CD4-positive, alpha-beta T cell treated with Interleukin-17A for 4 hours (primary cell): ENCODE results near the gene MCM9.
"Not testable (repeated sequence)": the region's sequence is repeated elsewhere in the genome, so short reads cannot be mapped to it uniquely, and the experiment has no call there.

ENCODE experiments used
- DNase-seq: peaks from one replicate; pipeline ENCODE4 v3.0.0-alpha.2; 2020; ENCODE audit warnings: mixed read lengths

MCM9 gene

DNA sequence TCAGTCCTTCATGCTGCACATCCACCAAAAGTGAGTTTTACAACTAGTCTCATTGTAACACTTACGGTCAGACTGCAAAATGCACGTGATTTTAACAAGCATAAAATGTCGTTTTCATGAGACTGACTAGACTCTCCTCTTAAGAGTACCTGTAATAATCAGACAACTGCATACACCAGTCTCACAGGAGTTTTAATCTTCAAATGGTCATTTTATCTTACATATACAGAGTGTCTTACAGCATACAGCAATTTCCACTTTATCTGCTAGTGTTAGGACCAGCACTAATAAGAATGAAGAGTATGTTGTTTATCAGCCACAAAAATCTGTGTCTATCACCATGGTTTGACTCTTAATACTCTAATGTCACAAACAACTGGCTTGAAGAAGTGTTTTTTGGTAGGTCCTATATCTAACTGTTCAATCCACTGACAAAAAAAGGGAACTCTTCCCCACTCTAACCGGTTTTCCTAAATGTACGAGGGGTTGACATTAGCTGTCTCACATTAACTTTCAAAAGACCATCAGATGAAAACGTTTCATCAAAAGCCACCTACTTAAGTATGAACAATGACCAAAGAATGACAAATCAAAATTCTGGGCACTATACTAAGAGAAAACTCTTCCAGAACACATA is 42.5 kb downstream of the MCM9 start:
- DNase-seq: no peak

DNA sequence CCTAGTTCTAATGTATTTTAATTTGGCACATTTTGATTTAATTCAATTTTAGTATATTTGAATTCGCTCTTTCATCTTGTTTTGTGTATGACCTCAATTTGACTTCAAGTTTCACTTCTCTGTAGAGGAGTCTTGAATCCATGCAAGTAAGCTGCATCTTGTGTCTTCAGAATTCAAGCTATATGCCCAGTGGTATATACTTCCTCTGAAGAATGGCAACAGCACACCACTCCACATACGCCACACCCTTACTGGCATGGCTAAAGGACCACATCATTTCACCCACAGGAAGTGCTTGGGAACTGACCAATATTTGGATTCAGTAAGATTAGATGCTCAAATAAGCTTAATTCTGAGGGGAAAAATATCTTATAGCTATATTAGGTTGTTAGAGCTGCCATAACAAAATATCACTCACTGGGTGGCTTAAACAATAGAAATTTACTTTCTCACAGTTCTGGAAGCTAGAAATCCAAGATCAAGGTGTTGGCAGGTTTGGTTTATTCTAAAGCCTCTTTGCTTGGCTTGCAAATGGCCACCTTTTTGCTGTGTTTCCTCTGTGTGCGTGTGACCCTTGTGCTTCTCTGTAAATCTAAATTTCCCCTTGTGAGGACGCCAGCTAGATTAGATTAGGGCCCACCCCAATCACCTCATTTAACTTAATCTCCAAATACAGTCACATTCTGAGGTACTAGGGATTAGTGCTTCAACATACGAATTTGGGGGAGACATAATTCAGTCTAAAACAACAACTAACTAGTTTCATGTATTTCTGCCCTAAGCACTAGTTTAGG is 43.8 kb downstream of the MCM9 start:
- DNase-seq: peak; percentile 18

DNA sequence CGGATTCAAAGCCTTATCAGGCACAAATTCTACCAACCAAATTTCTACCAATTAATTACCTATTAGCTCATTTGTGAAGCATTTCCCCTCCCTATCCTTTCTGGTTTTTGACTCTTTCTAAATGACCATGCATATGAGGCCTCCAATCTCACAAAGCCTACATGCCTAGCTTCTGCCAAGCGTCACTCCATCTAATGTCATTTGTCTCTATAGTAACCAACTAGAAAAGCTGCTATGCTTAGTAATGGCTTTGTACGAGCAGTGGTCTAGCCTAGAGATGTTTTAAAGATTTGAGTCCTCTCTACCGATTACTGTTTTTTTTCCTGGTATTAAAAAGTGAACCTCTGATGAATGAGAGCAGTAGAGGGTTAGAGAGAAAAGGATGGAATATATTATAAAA is 45.8 kb downstream of the MCM9 start:
- no peak for DNase-seq

DNA sequence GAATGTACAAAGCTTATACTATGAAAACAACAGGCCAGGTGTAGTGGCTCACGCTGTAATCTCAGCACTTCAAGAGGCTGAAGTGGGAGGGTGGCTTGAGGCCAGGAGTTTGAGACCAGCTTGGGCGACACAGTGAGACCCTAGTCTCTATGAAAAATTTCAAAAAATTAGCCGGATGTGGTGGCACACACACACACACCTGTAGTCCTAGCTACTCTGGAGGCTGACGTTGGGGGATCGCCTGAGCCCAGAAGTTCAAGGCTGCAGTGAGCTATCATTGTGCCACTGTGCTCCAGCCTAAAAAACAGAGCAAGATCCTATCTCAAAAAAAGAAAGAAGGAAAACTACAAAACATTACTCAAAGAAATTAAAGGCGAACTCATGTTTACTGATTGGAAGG is 48.3 kb downstream of the MCM9 start:
- no peak for DNase-seq

DNA sequence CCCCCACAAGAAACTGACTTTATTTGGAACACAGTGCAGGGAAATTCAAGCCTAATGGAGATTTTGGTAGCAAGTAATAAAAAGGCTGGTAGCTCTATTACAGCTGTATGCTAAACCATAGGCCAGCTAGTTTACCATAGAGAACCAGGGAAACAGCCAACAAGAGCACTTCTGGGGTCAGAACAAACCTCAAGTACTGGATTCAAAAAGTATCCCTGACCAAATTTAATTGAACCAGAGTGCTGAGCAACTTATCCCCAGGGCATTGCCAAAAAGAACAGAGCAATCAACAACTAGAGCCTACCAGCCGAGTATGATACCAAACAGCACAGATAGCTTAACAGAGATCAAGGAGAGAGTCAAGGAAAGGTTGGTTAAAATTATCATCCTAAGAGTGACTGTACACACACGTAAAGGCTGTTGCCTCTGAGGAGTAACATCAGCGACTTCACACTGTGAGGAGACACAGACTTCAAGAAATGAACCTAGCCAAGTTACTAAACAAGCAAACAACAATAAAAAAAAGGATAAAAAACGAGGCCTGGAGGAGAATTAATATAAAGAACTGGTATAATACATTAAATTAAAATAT is 52.5 kb downstream of the MCM9 start:
- no peak for DNase-seq

DNA sequence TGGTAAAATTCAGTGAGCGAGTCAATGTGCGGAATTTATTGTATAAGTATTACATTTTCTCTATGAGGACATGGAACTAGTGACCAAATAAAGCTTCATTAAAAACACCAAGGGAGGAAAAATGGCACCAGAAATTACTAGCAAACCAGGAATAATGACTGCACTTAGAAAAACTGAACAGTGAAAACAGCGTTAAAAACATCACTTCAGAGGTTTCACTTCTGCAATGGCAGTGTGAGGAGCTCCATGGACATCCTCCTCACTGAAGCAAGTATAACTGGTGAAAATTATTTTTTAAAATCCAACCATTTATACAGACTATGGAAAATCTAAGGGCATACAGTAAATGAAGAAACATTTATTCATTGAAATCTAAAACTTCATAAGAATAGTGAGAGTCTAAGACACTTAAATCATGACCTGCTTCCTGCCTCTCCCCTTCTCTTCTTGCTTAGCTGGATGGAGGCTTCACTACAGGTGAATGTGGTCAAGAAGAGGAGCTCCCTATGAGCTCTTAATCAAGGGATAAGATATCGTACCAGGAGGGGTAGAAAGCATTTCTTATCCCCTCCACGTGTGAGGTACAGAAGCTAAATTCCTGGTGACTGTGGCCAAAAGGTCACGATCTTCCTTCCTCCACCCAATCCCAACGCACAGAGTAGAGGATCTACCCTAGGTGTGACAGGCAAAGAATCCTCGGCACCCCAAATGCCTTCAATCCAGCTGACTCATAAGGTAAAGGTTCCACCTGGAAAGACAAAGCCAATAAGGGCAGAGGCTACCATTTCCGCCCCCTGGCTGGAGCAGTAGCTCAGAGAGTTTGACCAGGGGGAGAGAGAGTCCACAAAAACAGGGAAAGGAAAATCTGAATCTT is 53.3 kb downstream of the MCM9 start:
- no peak for DNase-seq

DNA sequence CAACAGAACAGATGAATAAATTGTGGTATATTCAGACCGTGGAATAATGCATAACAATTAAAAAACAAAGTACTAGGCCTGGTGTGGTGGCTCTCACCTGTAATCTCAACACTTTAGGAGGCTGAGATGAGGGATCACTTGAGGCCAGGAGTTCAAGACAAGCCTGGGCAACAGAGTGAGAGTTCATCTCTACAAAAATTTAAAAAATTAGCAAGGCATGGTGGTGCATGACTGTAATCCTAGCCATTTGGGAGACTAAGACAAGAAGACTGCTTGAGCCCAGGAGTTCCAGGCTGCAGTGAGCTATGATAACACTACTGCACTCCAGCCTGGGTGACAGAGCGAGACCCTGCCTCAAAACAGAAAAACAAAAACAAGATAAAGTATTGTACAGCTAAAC is 57.2 kb downstream of the MCM9 start:
- DNase-seq: no peak

DNA sequence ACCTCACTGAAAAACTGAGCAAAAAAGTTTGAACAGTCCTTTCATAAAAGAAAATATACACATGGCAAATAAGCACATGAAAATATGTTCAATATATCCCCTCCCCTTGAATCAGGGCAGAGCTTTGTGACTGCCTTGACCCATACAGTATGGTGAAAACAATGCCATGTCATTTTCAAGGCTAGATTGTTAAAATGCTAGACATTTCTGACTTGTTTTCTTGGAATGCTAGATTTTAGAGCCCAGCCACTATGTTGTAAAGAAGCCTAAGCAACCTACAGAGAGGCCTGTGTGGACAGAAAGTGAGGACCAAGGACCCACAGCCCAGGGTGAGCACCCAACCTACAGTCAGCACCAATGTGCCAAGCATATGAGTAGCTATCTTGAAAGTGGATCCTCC is 58.1 kb downstream of the MCM9 start:
- no peak for DNase-seq

DNA sequence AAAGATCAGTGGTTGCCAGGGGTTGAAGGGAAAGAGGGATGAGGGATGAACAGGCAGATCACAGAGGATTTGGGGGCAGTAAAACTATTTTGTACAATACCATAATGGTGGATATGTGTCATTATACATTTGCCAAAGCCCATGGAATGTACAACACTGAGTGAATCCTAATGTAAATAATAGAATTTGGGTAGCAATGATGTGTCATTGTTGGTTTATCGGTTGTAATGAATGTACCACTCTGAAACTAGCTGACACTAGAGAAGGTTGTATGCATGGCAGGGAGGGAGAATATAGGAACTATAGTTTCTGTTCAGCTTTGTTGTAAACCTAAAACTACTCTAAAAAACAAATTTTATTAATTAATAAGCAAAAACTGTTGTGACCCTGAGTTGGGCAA is 58.8 kb downstream of the MCM9 start:
- DNase-seq: no peak

DNA sequence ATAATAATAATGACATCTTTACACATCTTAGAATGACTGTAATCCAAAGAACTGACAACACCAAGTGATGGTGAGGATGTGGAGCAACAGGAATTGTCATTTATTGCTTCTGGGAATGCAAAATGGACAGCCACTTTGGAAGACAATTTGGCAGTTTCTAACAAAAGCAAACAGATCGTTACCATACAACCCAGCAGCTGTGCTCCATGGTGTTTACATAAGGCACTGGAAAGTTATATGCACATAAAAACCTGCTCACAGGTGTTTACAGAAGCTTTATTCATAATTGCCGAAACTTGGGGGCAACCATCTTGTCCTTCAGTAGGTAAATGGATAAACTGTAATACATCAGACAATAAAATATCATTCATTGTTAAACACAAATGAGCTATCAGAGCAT is 59.3 kb downstream of the MCM9 start:
- no peak for DNase-seq

DNA sequence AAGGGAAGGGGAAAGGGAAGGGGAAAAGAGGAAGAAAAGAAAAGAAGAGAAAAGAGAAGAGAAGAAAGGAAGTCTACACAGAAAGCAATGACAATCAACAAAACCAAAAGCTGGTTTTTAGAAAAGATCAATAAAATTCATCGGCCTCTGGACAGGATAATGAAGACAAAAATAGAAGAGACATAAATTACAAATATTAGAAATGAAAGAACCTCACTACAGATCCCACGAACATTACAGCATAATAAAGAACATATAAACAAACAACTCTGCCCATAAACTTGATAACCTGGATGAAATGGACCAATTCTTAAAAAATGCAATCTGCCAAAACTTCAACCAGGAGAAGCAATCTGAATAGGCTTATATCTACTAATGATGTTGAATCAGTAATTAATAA is 61.7 kb downstream of the MCM9 start:
- DNase-seq: no peak

DNA sequence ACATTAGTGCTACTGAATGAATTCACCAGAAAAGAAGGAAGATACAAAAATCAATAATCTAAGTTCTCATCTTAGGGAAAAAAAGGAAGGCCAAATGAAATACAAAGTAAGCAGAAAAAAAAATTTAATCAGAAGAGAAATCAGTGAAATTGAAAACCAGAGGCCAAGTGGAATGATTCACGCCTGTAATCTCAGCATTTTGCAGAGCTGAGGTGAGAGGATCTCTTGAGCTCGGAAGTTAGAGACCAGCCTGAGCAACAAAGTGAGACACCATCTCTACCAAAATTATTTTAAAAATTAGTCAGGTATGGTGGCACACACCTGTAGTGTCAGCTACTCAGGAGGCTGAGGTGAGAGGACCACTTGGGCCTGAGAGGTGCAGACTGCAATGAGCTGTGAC is 62.2 kb downstream of the MCM9 start:
- DNase-seq: no peak

DNA sequence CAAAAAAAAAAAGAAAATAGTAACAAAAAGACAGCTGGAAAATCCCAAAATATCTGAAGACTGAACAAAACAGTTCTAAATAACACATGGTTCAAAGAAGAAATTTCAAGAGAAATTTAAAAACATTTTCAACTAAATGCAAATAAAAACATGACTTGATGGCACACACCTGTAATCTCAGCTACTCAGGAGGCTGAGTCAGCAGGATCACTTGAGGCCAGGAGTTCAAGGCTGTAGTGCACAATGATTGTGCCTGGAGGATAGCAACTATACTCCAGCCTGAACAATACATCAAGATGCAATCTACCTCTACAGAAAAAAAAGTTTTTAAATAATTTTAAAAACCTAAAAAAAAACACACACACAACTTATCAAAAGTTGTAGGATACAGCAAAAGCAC is 62.6 kb downstream of the MCM9 start:
- DNase-seq: no peak

DNA sequence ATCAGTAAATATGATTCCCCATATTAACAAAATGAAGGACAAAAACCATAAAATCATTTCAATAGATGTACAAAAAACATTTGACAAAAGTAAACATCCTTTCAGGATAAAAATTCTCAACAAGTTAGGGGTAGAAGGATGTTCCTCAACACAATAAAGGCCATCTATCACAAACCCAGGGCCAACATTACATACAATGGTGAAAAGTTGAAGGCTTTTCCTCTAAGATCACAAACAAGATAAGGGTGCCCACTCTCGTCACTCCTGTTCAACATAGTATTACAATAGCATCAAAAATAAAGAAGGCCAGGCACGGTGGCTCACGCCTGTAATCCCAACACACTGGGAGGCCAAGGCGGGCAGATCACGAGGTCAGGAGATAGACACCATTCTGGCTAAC is 63.6 kb downstream of the MCM9 start:
- no peak for DNase-seq

DNA sequence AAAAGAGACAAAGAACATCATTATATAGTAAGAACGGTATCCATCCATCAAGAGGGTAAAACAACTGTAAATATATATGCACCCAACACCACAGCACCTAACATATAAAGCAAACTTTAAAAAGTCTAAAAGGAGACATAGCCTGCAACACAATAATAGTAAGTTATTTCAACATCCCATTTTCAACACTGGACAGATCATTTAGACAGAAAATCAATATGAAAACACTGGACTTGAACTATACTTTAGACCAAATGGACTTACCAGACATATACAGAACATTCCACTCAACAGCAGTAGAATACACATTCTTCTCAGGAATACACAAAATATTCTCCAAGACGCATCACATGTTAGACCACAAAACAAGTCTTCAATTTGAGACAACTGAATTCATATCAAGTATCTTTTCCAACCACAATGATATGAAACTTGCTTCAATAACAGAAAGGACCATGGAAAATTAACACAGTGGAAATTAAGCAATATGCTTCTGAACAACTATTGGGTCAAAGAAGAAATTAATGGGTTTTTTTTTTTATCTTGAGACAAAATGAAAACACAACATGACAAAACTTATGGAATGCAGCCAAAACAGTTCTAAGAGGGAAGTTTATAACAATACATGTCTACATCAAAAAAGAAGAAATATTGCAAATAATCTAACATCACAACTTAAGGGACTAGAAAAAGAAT is 64.9 kb downstream of the MCM9 start:
- no peak for DNase-seq

DNA sequence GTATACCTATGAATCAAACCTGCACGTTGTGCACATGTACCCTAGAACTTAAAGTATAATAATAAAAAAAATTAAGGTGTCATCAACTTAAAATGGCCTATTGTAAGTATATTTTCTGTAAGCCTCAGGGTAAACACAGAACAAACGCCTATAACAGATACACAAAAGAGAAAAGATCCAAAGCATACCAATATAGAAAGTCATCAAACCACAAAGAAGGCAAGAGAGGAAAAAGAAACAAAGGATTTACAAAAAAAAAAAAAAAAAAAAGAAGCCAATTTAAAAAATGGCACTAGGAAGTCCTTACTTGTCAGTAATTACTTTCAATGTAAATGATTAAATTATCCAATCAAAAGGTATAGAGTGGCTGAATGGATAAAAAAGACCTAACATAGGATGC is 65.6 kb downstream of the MCM9 start:
- DNase-seq: no peak

DNA sequence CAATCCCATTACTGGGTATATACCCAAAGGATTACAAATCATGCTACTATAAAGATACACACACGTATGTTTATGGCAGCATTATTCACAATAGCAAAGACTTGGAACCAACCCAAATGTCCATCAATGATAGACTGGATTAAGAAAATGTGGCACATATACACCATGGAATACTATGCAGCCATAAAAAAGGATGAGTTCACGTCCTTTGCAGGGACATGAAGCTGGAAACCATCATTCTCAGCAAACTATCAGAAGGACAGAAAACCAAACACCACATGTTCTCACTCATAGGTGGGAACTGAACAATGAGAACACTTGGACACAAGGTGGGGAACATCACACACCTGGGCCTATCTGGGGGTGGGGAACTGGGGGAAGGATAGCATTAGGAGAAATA is 66.1 kb downstream of the MCM9 start:
- DNase-seq: not testable (repeated sequence)

DNA sequence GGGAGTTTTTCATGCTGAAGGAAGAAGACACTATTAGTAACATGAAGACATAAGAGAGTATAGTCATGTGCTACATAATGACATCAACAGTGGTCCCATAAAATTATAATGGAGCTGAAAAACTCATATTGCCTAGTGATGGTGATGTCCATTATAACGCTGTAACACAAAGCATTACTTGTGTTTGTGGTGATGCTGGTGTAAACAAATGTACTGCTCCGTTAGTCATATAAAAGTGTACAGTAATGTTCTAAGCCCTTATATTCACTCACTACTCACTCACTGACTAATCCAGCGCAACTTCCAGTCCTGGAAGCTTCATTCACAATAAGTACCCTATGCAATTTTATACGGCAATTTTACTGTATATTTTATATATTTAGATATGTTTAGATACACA is 67.8 kb downstream of the MCM9 start:
- no peak for DNase-seq

DNA sequence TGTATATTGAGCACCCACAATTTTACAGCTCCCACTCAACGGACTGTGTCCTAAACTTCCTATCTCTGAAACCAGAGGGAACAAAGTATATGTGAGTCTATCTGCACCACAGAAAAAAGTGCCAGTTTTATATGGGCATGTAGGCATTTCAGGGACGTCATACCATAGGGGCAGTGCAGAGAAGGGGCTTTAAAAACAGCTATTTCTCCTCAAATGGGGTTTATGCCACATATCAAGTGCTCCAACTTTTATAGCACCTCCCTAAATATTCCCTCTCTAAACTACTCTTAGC is 69.9 kb downstream of the MCM9 start:
- no peak for DNase-seq

DNA sequence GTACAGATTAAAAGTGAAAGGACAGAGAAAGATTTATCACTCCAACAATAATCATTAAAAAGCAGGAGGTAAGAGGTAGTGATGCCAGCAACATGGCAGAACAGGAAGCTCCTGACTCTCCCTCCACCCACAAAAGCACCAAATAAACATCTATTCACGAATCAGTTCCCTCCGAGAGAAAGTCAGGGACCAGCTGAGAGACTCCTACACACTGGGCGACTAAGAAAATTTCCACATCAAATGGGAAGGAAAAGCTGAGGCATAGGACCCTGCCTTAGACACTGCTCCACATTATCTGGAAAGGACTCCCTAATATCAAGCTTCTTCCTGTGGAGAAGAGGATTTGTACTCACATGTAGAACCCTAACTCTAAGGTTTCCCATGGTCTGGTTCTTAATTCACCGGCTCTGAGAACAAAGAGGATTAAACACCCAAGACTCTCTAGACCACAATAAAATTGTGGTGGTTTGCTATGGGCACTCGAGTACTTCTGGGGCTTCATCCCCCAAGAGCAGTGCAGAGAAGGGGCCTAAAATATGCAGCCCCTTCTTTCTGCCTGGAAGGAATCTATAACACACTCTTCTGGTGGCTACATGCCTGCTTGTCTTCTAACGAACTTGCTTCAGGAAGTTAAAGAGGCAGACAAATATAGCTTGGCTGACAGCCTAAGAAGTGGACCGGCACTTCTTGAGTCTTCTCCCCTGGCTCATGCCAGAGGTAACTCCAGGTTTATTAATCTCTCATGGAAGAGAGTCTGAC is 70.4 kb downstream of the MCM9 start:
- DNase-seq: no peak

DNA sequence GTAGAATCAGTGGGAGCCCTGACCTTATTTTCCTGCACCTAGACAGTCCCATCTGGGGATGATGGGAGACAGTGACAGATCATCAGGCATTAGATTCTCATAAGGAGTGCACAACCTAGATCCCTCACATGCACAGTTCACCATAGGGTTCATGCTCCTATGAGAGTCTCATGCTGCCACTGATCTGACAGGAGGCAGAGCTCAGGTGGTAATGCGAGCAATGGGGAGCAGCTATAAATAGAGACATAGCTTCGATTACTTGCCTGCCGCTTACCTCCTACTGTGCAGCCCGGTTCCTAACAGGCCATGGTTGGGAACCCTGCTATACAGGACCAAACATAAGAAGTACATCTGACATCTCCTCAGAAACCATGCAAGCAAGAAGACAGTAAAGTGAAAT is 72.5 kb downstream of the MCM9 start:
- DNase-seq: no peak

DNA sequence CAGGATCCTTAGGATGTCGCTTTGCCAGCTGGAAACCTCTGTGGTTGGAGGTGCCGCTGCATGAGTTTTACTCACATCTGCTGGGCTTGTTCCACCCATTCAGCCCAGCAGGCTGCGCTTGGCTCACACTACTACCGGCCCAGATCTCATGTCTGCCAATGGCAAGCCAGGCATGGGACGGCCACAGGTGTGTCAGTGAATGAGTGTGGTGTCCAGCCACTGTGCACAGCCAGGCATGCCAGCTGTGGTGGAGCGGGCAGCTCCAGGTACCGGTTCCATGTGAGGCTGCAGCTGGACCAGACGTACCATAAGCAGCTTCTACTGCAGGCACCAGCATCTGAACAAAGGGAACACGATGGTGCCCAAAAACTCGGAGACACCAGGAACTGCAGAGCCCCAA is 74.1 kb downstream of the MCM9 start:
- DNase-seq: no peak
